Muscle of leg (tissue), 11 donors: Measurements from ENCODE around the gene PRKCSH. TPM values are rescaled to one million over a fixed set of nuclear protein-coding genes. Genes with fewer than 3 reads are reported as not detected.
"Not testable (repeated sequence)": the region's sequence is repeated elsewhere in the genome, so short reads cannot be mapped to it uniquely, and the experiment has no call there.

Source experiments
- DNase-seq: peaks from one replicate; pipeline ENCODE4 v3.0.0; 2013
- H3K27ac ChIP-seq: one replicate; pipeline ENCODE4 v1.5.1; 2013; ENCODE audit warnings: mild to moderate bottlenecking, low read length, control low read depth
- H3K27me3 ChIP-seq: one replicate; pipeline ENCODE4 v1.6.1; 2013; ENCODE audit warnings: low read length; ENCODE audit not compliant: control insufficient read depth, insufficient read depth
- H3K36me3 ChIP-seq: one replicate; pipeline ENCODE4 v1.6.1; 2013; ENCODE audit warnings: low read length; ENCODE audit not compliant: control insufficient read depth, insufficient read depth
- H3K4me1 ChIP-seq: one replicate; pipeline ENCODE4 v1.6.1; 2013; ENCODE audit warnings: low read length; ENCODE audit not compliant: control insufficient read depth, insufficient read depth
- H3K4me3 ChIP-seq: one replicate; pipeline ENCODE4 v1.5.1; 2013; ENCODE audit warnings: low read length, control low read depth
- H3K9me3 ChIP-seq: replicated peaks from 2 replicates; pipeline ENCODE4 v1.6.1; 2013; ENCODE audit warnings: low read depth, low read length; ENCODE audit not compliant: control insufficient read depth
- WGBS: methylation state at CpG from one replicate; pipeline ENCODE4 v1.1.5; 2013; ENCODE audit warnings: missing lambda C conversion rate; ENCODE audit not compliant: insufficient coverage; 5-methylcytosine and 5-hydroxymethylcytosine counted together
- polyA plus RNA-seq, 8 donors: library from polyadenylated mRNA; unstranded; fragments of 120-200 nt; gene quantifications; one replicate each; pipeline versions ENCODE4 v1.2.1 to v1.2.3, GENCODE V29; 2013; ENCODE audit warnings: inconsistent platforms in 1 of 8, low replicate concordance in 1 of 8; ENCODE audit not compliant: insufficient read length in 8 of 8, insufficient read depth in 1 of 8
- total RNA-seq: library from RNA; stranded (reverse); fragments of 120-200 nt; gene quantifications from one replicate; pipeline ENCODE4 v1.2.4, GENCODE V29; 2013

Gene PRKCSH
- total and polyA plus RNA-seq, 9 donors: 80.5 to 260 (median 197) TPM

GRCh38 chr19:11475343-11475742 is 39.9 kb downstream of the PRKCSH start:
- not testable (repeated sequence) for H3K36me3 ChIP-seq, H3K4me3 ChIP-seq, H3K9me3 ChIP-seq, H3K27ac ChIP-seq, DNase-seq, H3K4me1 ChIP-seq
- WGBS: 100% methylated on average over 1 of the region's 3 CpGs
- peaks cover 35% of the 10 kb centered on the region for H3K27me3 ChIP-seq

DNA sequence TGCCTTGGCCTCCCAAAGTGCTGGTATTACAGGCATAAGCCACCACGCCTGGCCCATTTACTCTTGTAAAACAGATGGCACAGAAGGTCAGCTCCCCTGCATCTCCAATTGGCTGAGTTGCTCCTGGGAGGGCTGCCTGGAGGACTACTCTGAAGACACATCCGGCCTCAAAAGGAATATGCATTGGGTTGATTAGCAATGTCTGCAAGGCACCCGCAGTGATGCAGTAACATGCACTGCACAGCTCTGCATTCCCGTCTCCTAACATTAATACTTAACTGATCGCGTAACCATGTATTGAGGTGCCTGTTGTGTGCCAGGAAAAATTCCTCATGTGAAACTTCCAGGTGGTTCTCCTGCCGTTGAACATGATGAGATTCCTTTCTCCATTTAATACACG is 40.4 kb downstream of the PRKCSH start:
- Histone ChIP-seq H3K27ac (no peak overlapping the region), H3K9me3 (no peaks in the 10 kb centered on the region), H3K36me3 (no peaks in the 10 kb centered on the region), H3K27me3 (peaks cover 40% of the 10 kb centered on the region), H3K4me3 (no peak overlapping the region), H3K4me1 (peaks cover 9% of the 10 kb centered on the region)
- no peak for DNase-seq
- WGBS: 46% methylated on average over 2 of the region's 8 CpGs

DNA sequence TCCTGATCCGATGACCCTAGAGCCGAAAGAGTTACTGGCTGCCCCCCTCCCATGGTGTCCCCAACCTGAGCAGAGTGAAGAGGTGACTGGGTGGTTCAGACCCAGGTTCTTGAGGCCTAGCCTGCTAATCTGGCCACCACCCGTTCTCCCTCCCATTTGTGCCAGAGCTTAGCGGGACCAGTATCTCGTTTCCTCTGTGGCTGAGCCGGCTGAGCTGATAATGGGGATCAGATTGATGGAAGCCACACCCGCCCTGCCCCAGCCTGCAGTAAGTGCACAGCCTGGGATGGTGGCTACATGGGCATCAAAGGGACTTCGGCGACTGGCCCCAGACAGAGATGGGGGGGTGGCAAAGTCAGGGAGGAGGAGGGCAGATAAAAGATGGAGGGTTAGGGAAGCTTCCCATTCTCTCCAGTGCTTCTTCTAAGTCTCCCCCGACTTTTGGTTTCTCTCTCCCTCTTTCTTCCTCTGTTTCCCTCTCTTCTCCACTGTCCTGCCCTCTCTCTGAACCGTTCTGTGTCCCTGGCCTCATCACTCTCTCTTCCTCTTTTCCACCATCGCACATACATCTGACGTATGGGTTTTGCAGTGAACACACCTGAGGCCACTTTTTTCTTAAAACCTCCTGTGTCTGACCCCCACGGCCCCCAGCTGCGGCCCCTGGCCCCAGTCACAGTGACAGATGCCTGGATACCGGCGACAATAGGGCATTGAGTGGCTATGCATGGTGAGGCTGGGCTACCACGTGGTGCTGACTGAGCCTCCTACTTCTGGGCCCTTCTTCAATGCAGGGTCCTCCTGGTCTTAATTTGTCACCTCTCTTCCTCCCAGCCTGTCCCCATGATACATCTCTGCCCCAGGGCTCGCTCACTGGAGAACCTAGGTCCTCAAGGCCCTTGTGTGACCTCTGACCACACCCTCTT is 43.0 kb downstream of the PRKCSH start:
- DNase-seq: no peak
- no peak overlapping the region for H3K27ac ChIP-seq
- H3K27me3 ChIP-seq: peaks cover 64% of the 10 kb centered on the region
- no peaks in the 10 kb centered on the region for H3K9me3 ChIP-seq
- no peak overlapping the region for H3K4me3 ChIP-seq
- H3K4me1 ChIP-seq: peaks cover 25% of the 10 kb centered on the region
- WGBS: 57% methylated on average over 8 of the region's 19 CpGs
- no peaks in the 10 kb centered on the region for H3K36me3 ChIP-seq

DNA sequence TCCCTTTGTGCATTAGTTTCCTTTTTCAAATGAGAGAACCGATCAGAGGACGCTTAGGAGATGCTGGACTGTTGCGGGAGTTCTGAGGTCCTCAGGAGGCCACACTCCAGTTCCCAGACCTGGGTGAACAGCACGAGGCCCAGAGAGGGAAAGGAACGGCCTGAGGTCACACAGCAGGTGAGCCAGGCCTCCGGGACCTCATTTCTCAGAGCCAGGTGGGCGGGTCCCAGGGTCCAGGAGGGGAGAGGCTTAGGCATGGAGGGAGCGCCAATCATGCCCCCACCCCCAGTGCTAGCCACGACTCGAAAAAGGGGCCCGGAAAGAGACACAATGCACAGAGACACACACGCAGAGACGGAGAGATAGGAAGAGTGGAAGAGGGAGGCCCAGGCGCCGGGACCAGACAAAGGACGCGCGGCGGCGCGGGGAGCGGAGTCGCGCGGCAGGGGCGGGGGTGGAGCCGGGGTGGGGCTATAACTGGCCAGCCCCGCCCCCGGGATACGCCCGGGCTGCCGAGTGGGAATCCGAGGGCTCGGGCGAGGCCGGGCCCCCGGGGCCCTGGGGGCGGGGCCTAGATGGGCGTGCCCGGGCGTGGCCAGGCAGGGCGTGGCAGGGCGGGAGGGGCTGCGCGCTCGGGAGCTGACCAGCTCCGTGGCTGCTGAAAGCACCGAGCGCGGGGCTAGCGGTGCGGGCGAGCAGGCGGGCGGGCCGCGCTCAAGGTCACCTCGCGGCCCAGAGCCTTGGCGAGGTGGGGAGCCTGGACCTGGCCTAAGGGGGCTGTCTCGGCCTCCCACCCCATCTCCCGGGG is 43.9 kb downstream of the PRKCSH start:
- H3K27me3 ChIP-seq: peaks cover 64% of the 10 kb centered on the region
- no peak overlapping the region for H3K27ac ChIP-seq
- WGBS: 9% methylated on average over 59 of the region's 62 CpGs
- H3K36me3 ChIP-seq: peaks cover 4% of the 10 kb centered on the region
- no peaks in the 10 kb centered on the region for H3K9me3 ChIP-seq
- H3K4me1 ChIP-seq: peaks cover 25% of the 10 kb centered on the region
- DNase-seq: no peak
- H3K4me3 ChIP-seq: no peak overlapping the region

DNA sequence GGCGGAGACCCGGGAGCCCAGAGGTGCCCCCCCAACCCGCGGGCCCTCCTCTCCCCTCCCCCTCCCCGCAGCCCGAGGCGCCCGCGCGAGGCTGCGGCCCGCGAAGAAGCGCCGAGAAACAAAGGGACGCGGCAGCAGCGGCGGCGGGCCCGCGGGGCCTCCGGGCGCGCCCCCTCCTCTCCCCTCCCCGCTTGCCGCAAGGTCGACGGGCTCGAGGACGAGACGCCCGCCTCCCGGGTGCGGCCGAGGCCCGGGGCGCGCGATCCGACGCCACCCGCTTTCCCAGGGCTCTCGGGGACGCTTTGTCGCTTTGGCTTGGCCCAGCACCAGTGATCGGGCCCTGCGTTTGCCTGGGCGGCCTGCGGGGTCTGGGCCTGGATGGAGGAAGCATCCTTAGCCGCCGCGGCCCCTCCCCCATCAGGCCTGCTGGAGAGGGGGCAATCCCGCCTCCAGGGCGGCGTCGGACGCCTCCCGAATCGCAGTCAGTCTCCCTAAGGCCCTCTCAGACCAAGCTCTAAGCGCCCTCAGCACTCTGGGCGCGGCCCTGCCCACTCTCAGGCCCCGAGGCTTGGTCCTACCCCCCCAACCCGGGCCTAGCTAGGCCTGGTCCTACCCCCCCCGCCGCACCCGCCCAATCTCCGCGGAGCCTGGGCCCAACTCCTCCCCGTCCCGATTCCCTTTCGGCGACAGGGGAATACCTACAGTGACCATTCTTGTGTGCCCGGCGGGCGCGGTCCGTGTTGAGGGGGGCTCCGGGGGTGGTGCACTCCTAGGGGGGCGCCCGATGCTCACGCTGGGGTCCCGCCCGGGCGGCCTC is 44.7 kb downstream of the PRKCSH start:
- peaks cover 64% of the 10 kb centered on the region for H3K27me3 ChIP-seq
- DNase-seq: no peak
- H3K27ac ChIP-seq: no peak overlapping the region
- no peaks in the 10 kb centered on the region for H3K9me3 ChIP-seq
- peaks cover 25% of the 10 kb centered on the region for H3K4me1 ChIP-seq
- peaks cover 4% of the 10 kb centered on the region for H3K36me3 ChIP-seq
- no peak overlapping the region for H3K4me3 ChIP-seq
- WGBS: 4% methylated on average over 80 of the region's 86 CpGs

DNA sequence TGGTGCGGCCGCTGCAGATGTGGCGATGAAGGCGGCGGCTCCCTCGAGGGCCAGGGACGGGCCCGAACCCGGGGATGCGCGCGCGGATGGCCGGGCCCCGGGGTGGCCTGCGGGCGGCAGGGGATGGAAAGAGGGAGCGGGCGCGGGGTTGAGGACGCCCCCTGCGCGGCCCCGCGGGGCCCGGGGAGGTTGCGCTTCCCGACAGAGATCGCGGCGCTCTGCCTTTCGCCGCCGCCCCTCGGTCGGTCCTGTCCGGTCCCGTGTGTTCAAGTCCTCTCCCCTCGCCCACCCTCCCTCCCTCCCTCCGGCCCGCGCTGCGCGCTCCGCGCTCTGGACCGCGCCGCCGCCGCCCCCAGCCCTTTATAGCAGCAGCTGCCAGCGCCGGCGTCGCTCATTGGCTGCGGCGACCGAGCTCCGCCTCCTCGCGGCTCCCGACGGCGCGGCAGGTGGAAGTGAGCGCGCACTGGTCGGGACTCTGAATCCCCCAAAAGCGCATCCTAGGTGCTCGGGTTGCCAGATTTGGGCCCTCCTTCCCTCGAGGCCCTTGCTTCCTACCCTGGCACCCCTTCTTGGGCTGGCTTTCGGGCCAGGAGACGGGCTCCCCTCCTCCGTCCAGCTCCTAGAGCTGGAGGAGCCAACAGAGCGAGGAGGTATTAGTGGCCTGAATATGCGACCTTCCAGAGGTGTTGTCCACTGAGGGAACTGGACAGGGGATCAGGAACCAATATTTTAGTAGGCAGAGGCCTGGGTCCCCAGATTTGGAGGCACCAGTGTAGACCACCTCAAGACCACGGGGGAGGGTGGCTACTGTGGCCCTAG is 45.5 kb downstream of the PRKCSH start, which contains the start of gene ELAVL3:
Gene ELAVL3, minus strand, starts transcription at position 332 of the 819 bp plus-strand sequence. CDS start 438 bp downstream, outside the sequence.
- H3K9me3 ChIP-seq: no peaks in the 10 kb centered on the region
- H3K36me3 ChIP-seq: peaks cover 4% of the 10 kb centered on the region
- H3K27ac ChIP-seq: no peak within 1 kb of the TSS
- WGBS: 6% methylated on average over 73 of the region's 77 CpGs
- H3K27me3 ChIP-seq: peaks cover 62% of the 10 kb centered on the region
- no peak within 1 kb of the TSS for H3K4me3 ChIP-seq
- DNase-seq: no peak
- peaks cover 25% of the 10 kb centered on the region for H3K4me1 ChIP-seq

- DNase-seq: peak; percentile 70
- Histone ChIP-seq H3K36me3 (peaks cover 11% of the 10 kb centered on the region), H3K27ac (no peak overlapping the region), H3K4me3 (peak overlapping the region; percentile 26), H3K4me1 (peaks cover 25% of the 10 kb centered on the region), H3K27me3 (peaks cover 59% of the 10 kb centered on the region), H3K9me3 (no peaks in the 10 kb centered on the region)
- WGBS: 4% methylated on average over 49 of the region's 50 CpGs
Measured at GRCh38 chr19:11481534-11482383, 46.3 kb downstream of the PRKCSH start.

DNA sequence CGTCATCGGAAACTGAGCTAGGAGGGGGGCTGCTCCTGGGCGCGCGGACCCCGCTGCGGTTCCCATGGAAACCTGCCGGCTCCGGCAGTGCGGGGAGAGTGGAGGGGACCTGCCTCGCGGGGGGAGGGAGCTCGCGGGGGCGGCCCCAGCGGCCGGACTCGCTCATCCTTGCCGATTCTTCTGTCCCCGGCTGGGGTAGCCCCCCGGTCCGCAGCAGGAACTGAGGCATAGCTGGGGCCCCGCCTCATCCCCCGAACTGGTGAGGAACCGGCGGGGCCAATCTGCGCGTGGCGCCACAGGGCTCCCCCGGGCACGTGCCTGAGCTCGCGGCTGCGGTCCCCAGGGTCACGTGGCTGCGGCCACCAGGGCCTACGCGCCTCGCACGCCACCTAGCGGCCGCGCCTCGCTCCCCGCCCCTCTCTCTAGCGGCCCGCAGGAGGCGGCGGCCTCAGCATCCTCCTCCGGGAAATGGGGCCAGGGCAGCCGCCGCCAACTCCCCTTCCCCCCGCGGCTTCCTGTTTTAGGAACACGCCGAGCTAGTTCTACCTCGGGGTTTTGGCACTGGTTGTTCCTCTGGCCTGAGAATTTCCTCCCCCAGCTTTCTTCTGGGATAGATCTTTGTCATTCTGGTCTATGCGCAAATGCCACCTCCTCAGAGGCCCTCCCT is 47.1 kb downstream of the PRKCSH start:
- DNase-seq: peak; percentile 80
- H3K36me3 ChIP-seq: peaks cover 17% of the 10 kb centered on the region
- peaks cover 56% of the 10 kb centered on the region for H3K27me3 ChIP-seq
- WGBS: under 1% methylated on average over 58 of the region's 58 CpGs
- H3K4me1 ChIP-seq: peaks cover 25% of the 10 kb centered on the region
- peak overlapping the region; percentile 26 for H3K4me3 ChIP-seq
- no peaks in the 10 kb centered on the region for H3K9me3 ChIP-seq
- no peak overlapping the region for H3K27ac ChIP-seq
